Astrocyte of the spinal cord (primary cell): Measurements from ENCODE around the gene PIGU.
A peak's percentile ranks its signal among the peaks of the same experiment; 100 is the strongest.

Experiments used
- DNase-seq: peaks from one replicate; pipeline ENCODE4 v3.0.0; 2011; ENCODE audit warnings: low read depth, low spot score
- H3K4me3 ChIP-seq: 2 replicates; pipeline ENCODE4 v1.5.1; 2011; ENCODE audit warnings: low read depth, mild to moderate bottlenecking, low read length, moderate library complexity
- in situ Hi-C: cut with HindIII; loops from 2 replicates; pipeline ENCODE4 v1.10.0; 2017; ENCODE audit warnings: low sequenced_read_pairs
- TF ChIP-seq, protein P1 (sequence below): IDR thresholded peaks from 2 replicates; pipeline ENCODE4 v1.5.1; 2012; ENCODE audit warnings: low read depth, mild to moderate bottlenecking, low read length, inconsistent platforms

Gene PIGU

GRCh38 chr20:34573541-34574300 lies 103.2 kb downstream of the PIGU start:
- no peak for DNase-seq
- in situ Hi-C loops = no loop called here
- no peak overlapping the region for H3K4me3 ChIP-seq
- TF ChIP-seq, protein P1, sequence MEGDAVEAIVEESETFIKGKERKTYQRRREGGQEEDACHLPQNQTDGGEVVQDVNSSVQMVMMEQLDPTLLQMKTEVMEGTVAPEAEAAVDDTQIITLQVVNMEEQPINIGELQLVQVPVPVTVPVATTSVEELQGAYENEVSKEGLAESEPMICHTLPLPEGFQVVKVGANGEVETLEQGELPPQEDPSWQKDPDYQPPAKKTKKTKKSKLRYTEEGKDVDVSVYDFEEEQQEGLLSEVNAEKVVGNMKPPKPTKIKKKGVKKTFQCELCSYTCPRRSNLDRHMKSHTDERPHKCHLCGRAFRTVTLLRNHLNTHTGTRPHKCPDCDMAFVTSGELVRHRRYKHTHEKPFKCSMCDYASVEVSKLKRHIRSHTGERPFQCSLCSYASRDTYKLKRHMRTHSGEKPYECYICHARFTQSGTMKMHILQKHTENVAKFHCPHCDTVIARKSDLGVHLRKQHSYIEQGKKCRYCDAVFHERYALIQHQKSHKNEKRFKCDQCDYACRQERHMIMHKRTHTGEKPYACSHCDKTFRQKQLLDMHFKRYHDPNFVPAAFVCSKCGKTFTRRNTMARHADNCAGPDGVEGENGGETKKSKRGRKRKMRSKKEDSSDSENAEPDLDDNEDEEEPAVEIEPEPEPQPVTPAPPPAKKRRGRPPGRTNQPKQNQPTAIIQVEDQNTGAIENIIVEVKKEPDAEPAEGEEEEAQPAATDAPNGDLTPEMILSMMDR = no peak

DNA sequence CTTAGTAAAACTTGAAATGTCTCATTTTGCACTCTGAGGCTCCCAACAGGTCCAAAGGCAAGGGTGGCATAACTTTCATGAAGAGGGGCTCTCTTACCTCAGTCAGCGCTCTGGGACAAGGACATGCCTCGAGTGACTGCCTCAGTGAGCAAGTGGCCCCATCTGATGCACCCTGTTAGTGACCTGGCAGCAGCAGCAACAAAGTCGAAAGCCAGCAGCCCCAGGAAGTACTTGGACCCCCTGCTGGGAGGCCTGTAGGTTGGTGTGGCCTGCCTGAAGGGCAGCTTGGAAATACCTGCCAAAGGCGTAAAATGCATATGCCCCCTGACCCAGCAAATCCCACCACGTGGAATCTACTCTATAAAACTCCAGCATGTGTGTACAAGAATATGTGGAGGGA lies 105.1 kb downstream of the PIGU start:
- no peak for DNase-seq
- H3K4me3 ChIP-seq = no peak overlapping the region
- in situ Hi-C loops = no loop called here
- TF ChIP-seq, protein P1 = no peak

DNA sequence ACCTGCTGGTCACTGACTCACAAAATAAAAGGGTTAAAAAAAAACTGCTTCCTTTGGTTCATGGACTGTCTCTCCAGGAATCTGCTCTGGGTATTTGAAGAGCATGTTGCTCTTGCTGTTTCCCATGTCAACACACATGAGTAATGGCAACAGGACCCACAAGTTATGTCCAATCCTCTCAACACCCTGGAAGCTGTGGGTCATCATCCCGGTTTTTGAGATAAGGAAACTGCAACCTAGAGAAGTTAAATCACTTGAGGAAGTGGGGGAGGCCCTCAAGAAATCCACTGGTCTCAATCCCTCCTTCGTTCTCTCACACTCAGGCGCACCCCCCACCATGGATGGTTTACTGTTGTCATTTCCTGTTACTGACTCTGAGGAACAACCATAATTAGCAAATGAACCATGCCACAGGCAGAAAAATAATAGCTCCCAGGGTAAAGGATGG lies 106.0 kb downstream of the PIGU start:
- peak; percentile 46 for DNase-seq

DNA sequence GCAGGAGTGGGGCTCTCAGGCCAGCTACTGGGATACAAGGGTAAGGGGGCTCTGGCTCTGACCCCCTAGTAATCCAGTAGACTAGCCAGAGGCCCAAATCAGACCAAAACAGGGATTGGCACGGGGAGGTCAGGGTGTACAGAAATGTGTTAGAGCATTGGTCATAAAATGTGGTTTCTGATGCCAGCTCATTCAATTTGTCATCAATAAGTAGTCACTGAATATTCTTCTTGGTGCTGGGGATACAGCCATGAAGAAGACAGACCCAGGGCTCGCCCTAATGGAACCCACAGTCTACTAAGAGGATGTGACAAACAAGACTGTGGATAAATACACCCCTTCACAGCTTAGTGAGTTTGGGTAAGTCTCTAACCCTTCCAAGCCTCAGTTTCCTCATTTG lies 107.3 kb downstream of the PIGU start:
- TF ChIP-seq, protein P1 = no peak
- H3K4me3 ChIP-seq = no peak overlapping the region
- in situ Hi-C loops = no loop called here
- DNase-seq = no peak

More for the DNA sequence above, 106.0 kb downstream of the PIGU start:
- TF ChIP-seq, protein P1 = no peak
- in situ Hi-C loops = no loop called here
- no peak overlapping the region for H3K4me3 ChIP-seq

- TF ChIP-seq, protein P1 = no peak
- in situ Hi-C loops = no loop called here
- no peak for DNase-seq
- H3K4me3 ChIP-seq = no peak overlapping the region
These were observed 108.7 kb downstream of the PIGU start for GRCh38 chr20:34567892-34568865.

- in situ Hi-C loops = no loop called here
- TF ChIP-seq, protein P1 = no peak
- H3K4me3 ChIP-seq = no peak overlapping the region
- DNase-seq = no peak
These were observed 109.7 kb downstream of the PIGU start for GRCh38 chr20:34566978-34567891.
